MM.1S (cell line): ENCODE data around the gene DIP2C.

ENCODE experiments used
- EZH2 ChIP-seq: fragments of 300-600 bp; sonication (generic); optimal IDR thresholded peaks from 2 replicates; pipeline ENCODE3; 2017; ENCODE audit warnings: low read depth, mild to moderate bottlenecking, antibody characterized with exemption, low read length, mixed read lengths
- EZH2phosphoT487 ChIP-seq: fragments of 300-600 bp; sonication (generic); IDR thresholded peaks from 2 replicates; pipeline ENCODE4 v1.6.1; 2018; ENCODE audit warnings: antibody characterized with exemption, low read length
- TF ChIP-seq, protein P1 (sequence below): fragments of 300-600 bp; sonication (generic); IDR thresholded peaks from 2 replicates; pipeline ENCODE4 v1.5.1; 2016; ENCODE audit warnings: antibody characterized with exemption, low read length, mixed read lengths

DNA sequence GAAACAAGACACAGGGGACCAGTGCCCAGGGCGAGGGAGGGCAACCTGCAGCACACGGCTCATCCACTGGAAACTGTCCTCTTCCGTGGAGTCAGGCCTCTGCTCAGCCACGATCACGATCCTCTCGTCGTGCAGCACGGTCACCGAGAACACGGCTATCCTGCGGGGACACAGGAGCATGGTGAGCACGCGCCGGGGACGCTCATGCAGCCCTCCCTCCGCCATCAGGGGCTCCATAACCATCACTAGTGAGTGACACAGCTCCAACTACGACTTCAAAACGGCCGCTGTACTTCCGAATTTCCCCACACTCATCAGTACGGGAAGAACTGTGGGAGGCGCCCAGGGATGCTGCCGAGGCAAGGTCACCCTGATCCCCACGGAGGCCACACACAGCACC, 326.3 kb downstream of the DIP2C start:
- TF ChIP-seq, protein P1, sequence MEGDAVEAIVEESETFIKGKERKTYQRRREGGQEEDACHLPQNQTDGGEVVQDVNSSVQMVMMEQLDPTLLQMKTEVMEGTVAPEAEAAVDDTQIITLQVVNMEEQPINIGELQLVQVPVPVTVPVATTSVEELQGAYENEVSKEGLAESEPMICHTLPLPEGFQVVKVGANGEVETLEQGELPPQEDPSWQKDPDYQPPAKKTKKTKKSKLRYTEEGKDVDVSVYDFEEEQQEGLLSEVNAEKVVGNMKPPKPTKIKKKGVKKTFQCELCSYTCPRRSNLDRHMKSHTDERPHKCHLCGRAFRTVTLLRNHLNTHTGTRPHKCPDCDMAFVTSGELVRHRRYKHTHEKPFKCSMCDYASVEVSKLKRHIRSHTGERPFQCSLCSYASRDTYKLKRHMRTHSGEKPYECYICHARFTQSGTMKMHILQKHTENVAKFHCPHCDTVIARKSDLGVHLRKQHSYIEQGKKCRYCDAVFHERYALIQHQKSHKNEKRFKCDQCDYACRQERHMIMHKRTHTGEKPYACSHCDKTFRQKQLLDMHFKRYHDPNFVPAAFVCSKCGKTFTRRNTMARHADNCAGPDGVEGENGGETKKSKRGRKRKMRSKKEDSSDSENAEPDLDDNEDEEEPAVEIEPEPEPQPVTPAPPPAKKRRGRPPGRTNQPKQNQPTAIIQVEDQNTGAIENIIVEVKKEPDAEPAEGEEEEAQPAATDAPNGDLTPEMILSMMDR = no peak
- TF ChIP-seq EZH2phosphoT487 = no peak
- TF ChIP-seq EZH2 = no peak
